AG09309 (cell line): ENCODE results near the gene ARNT2.
A peak's percentile ranks its signal among the peaks of the same experiment; 100 is the strongest.

Experiments
- DNase-seq: peaks from one replicate; pipeline ENCODE4 v3.0.0-alpha.2; 2010; ENCODE audit warnings: low read depth
- H3K4me3 ChIP-seq: 2 replicates; pipeline ENCODE4 v1.5.1; 2011; ENCODE audit warnings: mild to moderate bottlenecking, low read depth, low read length, moderate library complexity; ENCODE audit not compliant: control insufficient read depth
- CTCF ChIP-seq: IDR thresholded peaks from 2 replicates; pipeline ENCODE4 v1.5.1; 2011; ENCODE audit warnings: mild to moderate bottlenecking, low read depth, low read length, inconsistent platforms; ENCODE audit not compliant: insufficient read depth, control insufficient read depth; ENCODE audit errors: missing control alignments

ARNT2 gene

GRCh38 chr15:80483725-80484161, 79.6 kb downstream of the ARNT2 start:
- no peak for TF ChIP-seq CTCF
- H3K4me3 ChIP-seq = no peak overlapping the region
- no peak for DNase-seq

GRCh38 chr15:80484333-80484864, 80.2 kb downstream of the ARNT2 start:
- no peak for DNase-seq
- no peak overlapping the region for H3K4me3 ChIP-seq
- no peak for TF ChIP-seq CTCF

- H3K4me3 ChIP-seq = no peak overlapping the region
- no peak for DNase-seq
- no peak for TF ChIP-seq CTCF
Observed at GRCh38 chr15:80485370-80486164, 81.4 kb downstream of the ARNT2 start.

- DNase-seq = no peak
- H3K4me3 ChIP-seq = no peak overlapping the region
- TF ChIP-seq CTCF = no peak
Observed at GRCh38 chr15:80487839-80488390, 83.7 kb downstream of the ARNT2 start.

- DNase-seq = peak; percentile 96
- no peak overlapping the region for H3K4me3 ChIP-seq
- no peak for TF ChIP-seq CTCF
Observed at GRCh38 chr15:80489030-80489594, 84.9 kb downstream of the ARNT2 start.

GRCh38 chr15:80490431-80490990, 86.3 kb downstream of the ARNT2 start:
- no peak for TF ChIP-seq CTCF
- DNase-seq = no peak
- H3K4me3 ChIP-seq = no peak overlapping the region
